Ishikawa (cell line): ENCODE measurements around the gene GABARAPL2.

Experiments
- CEBPB ChIP-seq: IDR thresholded peaks from 2 replicates; pipeline ENCODE4 v1.6.1; 2012
- CREB1 ChIP-seq: IDR thresholded peaks from 2 replicates; pipeline ENCODE4 v1.6.1; 2012; ENCODE audit warnings: low read depth
- EGR1 ChIP-seq: IDR thresholded peaks from 2 replicates; pipeline ENCODE4 v1.6.1; 2012
- EP300 ChIP-seq: IDR thresholded peaks from 2 replicates; pipeline ENCODE4 v1.6.1; 2012; ENCODE audit warnings: borderline replicate concordance
- FOXM1 ChIP-seq: IDR thresholded peaks from 2 replicates; pipeline ENCODE4 v1.6.1; 2012; ENCODE audit warnings: low read depth, borderline replicate concordance
- NFIC ChIP-seq: IDR thresholded peaks from 2 replicates; pipeline ENCODE4 v1.6.1; 2012
- RAD21 ChIP-seq: IDR thresholded peaks from 2 replicates; pipeline ENCODE4 v1.6.1; 2012; ENCODE audit warnings: low read depth
- TAF1 ChIP-seq: IDR thresholded peaks from 2 replicates; pipeline ENCODE4 v1.6.1; 2012; ENCODE audit warnings: low read depth, mild to moderate bottlenecking
- TCF12 ChIP-seq: IDR thresholded peaks from 2 replicates; pipeline ENCODE4 v1.6.1; 2012; ENCODE audit warnings: low read depth
- TEAD4 ChIP-seq: IDR thresholded peaks from 2 replicates; pipeline ENCODE4 v1.6.1; 2012
- YY1 ChIP-seq: IDR thresholded peaks from 2 replicates; pipeline ENCODE4 v1.6.1; 2012; ENCODE audit warnings: low read depth
- ZBTB7A ChIP-seq: IDR thresholded peaks from 2 replicates; pipeline ENCODE4 v1.6.1; 2012; ENCODE audit warnings: low read depth
- TF ChIP-seq, protein P1 (sequence below): IDR thresholded peaks from 2 replicates; pipeline ENCODE4 v1.6.1; 2012; ENCODE audit warnings: low read depth, mild to moderate bottlenecking
- TF ChIP-seq, protein P2 (sequence below): IDR thresholded peaks from 2 replicates; pipeline ENCODE4 v1.6.1; 2012
- TF ChIP-seq, protein P3 (sequence below): IDR thresholded peaks from 2 replicates; pipeline ENCODE4 v1.6.1; 2012

GABARAPL2 gene

DNA sequence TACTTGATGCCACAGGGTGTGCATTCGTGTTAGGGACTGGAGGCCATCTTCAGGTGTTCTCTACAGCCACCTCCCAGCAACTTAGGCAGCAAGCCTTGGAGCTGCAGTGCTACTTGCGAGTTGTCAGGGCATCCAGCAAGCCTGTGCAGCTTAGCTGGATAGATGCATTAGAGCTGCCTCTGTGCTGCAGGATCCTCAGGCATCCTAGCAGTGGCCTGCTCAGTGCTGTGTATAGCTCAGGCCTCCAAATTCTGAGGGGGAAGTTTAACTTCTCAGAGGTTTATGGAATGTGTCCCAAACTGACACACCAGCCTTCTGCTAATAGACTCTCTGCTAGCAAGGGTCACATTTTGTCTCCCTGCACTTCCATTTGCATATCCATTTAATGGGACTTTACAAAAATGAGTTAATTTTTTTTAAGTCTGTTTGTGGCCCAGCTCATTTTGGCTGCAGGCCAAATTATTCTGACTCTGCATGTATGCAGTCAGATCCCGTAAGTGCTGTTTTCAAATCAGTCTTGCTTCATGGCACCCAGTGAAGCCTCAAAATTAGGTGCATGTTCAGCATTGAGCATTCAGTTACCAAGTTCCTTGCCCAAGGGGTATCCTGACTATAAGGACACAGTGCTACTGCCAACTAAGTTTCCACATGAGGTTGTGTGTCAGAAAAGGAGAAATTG lies 6.8 kb downstream of the GABARAPL2 start:
- peak; percentile 44; the same call in 1 of the 2 replicates for TF ChIP-seq NFIC
- TF ChIP-seq, protein P1, sequence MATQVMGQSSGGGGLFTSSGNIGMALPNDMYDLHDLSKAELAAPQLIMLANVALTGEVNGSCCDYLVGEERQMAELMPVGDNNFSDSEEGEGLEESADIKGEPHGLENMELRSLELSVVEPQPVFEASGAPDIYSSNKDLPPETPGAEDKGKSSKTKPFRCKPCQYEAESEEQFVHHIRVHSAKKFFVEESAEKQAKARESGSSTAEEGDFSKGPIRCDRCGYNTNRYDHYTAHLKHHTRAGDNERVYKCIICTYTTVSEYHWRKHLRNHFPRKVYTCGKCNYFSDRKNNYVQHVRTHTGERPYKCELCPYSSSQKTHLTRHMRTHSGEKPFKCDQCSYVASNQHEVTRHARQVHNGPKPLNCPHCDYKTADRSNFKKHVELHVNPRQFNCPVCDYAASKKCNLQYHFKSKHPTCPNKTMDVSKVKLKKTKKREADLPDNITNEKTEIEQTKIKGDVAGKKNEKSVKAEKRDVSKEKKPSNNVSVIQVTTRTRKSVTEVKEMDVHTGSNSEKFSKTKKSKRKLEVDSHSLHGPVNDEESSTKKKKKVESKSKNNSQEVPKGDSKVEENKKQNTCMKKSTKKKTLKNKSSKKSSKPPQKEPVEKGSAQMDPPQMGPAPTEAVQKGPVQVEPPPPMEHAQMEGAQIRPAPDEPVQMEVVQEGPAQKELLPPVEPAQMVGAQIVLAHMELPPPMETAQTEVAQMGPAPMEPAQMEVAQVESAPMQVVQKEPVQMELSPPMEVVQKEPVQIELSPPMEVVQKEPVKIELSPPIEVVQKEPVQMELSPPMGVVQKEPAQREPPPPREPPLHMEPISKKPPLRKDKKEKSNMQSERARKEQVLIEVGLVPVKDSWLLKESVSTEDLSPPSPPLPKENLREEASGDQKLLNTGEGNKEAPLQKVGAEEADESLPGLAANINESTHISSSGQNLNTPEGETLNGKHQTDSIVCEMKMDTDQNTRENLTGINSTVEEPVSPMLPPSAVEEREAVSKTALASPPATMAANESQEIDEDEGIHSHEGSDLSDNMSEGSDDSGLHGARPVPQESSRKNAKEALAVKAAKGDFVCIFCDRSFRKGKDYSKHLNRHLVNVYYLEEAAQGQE = no peak
- no peak for TF ChIP-seq YY1
- no peak for TF ChIP-seq CEBPB

DNA sequence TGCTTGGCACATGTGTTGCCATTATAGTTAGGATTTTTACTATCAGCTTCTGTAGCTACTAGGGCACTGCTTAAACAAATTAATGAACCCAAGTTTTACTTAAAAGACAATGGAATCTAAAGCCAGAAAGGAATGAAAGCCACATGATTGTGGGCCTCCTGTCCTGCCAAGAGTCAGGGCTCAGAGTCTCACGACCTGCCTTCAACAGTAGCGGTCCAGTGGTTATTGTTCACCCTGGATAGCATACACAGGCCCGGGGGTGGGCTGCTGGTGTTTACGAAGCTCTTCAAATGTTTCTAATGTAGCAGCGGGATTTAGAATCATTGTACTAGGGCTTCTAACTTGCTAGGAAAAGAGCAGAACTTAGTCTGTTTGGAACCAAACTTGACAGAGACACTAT lies 7.8 kb downstream of the GABARAPL2 start:
- TF ChIP-seq RAD21 = no peak
- TF ChIP-seq, protein P2, sequence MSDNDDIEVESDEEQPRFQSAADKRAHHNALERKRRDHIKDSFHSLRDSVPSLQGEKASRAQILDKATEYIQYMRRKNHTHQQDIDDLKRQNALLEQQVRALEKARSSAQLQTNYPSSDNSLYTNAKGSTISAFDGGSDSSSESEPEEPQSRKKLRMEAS = no peak
- TF ChIP-seq TCF12 = no peak
- TF ChIP-seq, protein P1 = no peak
- no peak for TF ChIP-seq EP300
- TF ChIP-seq, protein P3, sequence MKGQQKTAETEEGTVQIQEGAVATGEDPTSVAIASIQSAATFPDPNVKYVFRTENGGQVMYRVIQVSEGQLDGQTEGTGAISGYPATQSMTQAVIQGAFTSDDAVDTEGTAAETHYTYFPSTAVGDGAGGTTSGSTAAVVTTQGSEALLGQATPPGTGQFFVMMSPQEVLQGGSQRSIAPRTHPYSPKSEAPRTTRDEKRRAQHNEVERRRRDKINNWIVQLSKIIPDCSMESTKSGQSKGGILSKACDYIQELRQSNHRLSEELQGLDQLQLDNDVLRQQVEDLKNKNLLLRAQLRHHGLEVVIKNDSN = no peak
- TF ChIP-seq TAF1 = no peak
- no peak for TF ChIP-seq TEAD4
- TF ChIP-seq FOXM1 = no peak
- no peak for TF ChIP-seq NFIC
- TF ChIP-seq CEBPB = no peak
- no peak for TF ChIP-seq ZBTB7A
- no peak for TF ChIP-seq YY1

DNA sequence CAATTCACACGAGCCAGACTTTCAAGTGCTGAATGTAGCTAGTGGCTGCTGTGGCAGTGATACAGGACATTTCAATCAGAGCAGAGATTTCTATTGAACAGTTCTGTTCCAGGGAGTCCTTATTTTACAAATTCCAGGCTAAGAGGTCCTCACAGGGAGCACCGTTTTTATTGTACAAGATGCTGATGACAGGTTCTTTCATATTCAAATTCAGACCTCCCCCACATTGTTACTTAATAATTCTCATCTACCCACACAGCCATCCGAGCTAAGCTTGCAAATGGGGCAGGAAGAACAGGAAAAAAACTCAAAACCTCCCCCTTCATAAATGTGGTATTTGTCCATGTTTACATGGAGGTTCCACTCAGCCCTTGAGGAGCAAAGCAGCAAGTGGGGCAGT lies 9.8 kb downstream of the GABARAPL2 start:
- no peak for TF ChIP-seq TEAD4
- TF ChIP-seq FOXM1 = no peak
- TF ChIP-seq ZBTB7A = no peak
- TF ChIP-seq, protein P2 = no peak
- TF ChIP-seq, protein P1 = no peak
- TF ChIP-seq CEBPB = no peak
- TF ChIP-seq, protein P3 = no peak

DNA sequence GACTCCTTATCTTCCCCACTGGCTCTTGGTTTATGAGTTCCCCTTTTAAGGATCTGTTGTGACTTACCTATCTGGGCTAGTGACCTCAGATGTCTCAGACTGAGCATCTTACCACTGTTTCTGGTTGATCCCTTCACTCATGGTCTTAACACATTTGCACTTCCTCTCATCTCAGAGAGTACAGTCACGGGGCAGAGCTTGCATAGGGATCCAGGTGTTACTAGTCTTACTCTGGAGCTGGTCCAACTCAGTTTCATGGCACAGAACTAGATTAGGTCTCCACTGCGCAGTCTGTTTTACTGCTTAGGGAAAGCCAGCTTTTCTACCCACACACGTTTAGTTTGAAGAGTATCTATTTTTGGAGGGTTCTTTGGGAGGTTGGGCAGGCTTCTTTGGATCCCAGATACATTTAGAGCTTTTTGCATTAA lies 10.2 kb downstream of the GABARAPL2 start:
- TF ChIP-seq NFIC (no peak), CREB1 (no peak), TEAD4 (no peak), TAF1 (no peak), YY1 (no peak), EGR1 (no peak), FOXM1 (no peak), CEBPB (no peak), TCF12 (no peak), EP300 (no peak), RAD21 (no peak), ZBTB7A (no peak)
- TF ChIP-seq, protein P3 = no peak
- TF ChIP-seq, protein P2 = no peak
